Measurements from ENCODE around the gene FBXO40.

FBXO40 gene

DNA sequence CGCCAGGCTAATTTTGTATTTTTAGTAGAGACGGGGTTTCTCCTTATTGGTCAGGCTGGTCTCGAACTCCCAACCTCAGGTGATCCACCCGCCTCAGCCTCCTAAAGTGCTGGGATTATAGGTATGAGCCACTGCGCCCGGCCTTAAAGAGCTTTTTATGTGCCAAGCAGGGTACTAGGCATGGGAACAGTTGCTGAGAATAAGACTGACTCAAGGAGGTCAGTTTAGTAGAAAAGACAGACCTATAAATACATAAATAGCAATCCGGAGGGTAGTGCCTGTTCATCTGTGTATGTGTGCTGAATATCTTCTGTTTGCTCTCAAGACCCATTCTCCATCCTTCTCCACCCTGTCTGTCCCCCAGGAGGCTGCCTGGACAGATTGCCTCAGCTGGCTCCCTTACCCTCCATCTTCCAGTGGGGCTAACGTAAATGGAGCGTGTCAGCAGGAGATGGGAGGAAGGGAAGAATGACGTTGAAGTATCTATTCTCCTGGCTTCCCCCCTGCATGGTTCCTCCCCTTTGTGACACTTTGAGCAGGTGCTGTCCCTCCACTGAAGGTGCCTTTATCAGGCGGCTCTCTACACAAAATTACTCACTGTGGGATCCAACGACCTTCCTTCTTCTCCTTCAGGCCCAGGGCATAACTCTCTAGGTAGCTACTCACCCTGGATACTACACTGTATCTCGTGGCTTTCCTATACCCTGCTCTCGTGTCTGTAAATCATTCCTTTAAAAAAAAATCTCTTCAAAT, 31.1 kb downstream of the FBXO40 start:
- no peak for DNase-seq

DNA sequence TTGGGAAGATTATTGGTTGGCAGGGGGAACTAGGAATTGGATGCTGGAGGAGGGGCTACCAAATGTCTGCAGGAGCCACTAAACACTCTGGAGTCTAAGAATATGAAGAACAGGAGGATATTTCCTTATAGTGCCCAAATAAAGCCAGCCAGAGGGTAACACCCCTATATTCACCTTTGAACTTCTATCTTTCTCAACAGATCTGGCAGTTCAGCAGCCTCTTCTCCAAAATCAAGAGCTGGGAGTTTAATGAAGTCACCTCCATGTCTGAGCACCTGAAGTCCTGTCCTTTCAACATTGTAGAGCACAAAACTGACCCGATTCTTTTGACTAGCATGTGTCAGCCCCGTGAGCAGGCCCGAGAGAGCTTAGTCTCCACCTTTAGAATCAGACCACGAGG, 33.3 kb downstream of the FBXO40 start:
- no peak for DNase-seq

DNA sequence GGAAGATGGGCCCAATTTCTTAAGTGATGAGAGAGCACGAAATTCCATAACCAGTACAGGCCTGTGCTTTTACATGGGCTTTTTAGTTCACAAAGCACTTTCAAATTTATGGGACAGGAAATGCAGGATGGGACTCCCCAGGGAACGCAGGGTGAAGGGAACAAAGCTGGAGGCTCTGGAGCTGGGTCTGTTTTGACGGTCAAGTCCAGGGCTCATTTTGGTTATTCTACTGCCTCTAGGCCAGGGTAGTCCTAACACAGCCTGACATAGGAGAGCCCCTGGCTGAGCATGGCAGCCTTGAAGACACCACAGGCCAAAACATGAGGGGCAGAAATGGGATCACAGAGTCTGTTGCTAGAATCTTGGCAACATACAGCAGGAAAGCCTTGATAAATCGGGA, 34.0 kb downstream of the FBXO40 start:
- DNase-seq = no peak

DNA sequence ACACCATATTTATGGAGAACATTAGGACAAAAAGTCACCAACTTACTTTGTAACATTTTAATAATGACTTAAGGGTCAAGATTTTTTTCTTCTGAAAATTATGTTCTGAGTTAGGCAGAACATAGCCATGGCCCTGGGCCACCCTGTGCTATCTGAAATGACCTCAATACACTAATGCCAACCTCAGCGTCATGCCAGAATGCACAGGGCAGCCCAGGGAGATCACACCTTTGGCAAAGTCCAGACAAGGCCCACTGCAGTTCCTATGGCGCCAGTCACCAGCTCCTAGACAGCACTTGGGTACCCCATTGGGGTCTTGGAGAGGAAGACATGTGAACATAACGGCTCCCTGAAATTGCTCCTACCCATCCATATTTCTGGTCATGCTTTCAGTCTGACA, 34.4 kb downstream of the FBXO40 start:
- DNase-seq = no peak

DNA sequence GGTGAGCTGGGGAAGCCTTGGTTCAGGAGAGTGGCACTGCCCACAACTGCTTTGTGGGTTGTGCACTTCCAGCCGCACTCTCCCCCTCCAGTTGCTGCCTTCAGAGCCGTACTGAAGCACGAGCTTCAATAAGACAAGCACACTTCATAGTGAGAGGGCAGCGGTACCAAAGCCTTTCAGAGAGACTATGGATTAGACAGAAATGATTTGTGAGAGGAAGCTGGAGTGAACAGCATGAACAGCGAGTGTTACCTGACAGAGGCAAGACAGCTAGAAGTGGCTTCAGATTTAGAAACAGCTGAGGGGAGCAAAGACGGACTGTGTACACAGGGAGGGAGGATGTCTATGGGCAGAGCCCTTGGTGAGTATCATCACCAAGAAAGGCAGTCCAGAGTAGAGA, 36.4 kb downstream of the FBXO40 start:
- DNase-seq = no peak

DNA sequence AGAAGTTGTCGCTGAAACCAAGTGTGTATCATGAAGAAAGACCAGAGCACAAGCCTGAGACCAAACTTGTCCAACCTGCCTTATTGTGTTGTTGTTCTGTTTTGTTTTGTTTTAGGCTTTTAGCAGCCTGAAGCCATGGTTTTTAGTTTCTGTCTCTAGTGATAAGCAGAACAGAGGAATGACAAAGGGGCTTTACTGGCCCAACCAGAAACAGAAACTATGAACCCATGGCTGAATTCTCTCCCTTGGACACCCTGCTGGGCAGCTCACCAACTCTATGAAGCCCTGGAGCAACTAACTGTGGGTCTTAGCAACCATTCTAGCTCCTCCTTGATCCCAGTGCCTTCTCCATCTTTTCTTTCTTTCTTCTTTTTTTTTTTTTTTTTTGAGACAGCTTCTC, 37.2 kb downstream of the FBXO40 start:
- no peak for DNase-seq

DNA sequence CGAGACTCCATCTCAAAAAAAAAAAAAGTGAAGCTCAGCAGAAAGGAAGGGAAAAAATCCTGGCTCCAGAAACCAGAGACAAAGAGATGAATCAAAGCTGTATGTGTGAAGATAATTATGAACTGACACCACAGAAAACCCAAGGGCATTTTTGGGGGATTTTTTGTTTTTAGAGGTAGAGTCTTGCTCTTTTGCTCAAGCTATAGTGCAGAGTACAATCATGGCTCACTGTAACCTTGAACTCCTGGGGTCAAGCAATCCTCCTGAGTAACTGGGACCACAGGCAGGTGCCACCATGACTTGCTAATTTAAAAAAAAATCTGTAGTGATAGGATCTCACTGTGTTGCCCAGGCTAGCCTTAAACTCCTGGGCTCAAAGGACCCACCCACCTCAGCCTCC, 44.7 kb downstream of the FBXO40 start:
- no peak for DNase-seq

DNA sequence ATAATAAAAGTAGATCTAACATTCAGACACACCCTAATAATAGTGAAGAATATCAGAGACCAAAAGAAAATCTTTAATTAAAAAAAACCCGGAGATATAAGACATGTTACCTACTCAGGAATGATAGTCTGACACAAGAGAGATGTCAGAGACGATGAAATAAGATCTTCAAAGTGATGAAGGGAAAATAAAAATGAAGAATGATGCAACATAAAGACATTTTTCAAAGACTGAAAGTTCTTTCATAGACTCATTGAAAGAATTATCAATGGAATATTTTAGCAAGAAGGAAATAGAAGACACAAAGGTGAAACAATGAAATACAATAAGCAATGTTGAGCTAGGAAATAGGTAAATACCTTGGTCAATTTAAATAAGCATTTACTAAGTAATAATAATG, 47.9 kb downstream of the FBXO40 start:
- DNase-seq = no peak

DNA sequence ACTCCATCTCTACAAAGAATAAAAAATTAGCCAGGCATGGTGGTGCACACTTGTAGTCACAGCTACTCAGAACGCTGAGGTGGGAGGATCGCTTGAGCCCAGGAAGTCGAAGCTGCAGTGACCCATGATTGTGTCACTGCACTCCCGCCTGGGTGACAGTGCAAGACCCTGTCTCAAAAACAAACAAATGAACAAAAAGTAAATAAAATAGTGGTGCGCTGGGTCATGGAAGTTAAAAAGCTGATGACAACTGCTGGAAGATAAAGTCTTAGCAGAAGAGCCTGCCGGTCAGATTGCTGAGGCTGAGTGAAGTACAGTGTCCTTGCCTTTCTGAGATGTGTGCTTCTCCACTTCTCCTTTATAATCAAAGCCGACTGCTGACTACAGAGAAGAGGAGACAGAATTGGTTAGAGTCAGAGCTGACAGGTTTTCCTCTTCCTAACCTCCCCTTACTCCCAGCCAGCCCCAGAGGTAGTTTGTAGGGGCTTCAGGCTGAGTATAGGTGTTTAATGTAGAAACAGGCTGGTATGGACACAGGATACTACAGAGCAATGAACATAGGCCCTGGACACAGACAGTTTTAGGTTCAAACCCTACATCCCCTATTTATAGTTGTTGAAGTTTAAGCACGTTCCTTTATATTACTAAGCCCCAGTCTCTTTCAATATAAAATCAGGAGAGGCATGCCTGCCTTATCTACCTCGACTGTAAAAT, 49.6 kb downstream of the FBXO40 start:
- no peak for DNase-seq

DNA sequence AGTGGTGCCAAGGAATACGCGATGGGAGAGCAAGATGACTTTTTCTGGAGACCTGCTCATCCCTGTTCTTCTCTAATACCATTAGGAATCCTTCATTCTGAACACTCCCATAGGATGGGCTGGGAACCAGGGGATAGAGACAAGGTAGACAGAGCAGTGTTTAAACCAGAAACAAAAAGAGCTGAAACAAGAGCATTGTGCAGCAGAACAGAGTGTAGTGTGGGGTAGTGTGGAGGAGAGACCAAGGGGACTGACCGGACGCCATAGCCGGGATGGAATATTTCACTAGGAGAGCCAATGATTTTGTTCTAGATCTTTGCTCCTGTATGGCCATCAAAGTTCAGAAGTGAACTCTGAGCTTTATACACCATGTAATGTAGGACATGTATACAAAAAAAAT, 51.9 kb downstream of the FBXO40 start:
- DNase-seq = no peak

DNA sequence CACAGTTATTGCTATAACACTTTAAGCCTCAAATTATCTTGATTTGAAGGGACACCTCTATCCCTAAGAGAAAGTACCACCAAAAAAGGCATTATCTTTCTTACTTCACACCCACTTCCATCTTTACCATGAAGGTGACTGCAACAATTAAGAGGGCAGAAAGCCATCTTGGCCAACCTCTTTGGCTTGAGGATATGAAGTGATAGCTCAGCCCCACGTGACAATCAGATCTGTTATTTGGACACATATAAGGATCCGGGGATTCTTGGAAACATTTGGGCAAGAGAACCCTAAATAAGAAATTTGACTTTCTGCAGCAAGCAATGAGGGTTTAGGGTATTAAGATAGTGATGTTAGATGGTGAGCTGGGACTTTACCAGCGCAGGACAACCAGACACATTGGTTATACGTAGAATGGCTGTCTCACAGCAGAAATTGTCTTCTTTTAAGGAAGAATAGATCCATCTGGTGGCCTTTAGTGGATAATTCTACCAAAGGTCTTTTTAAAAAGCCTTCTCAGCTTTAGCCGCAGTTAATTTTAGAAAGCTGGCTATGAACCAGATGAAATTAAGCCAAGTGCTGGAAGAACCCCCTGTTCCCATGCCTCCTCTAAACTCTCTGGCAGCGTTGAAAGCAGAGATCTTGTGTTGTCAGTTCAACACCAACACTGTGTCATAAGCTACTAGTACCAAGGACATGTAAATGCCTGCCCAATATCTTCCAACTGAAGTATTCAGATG, 55.2 kb downstream of the FBXO40 start:
- DNase-seq = no peak

DNA sequence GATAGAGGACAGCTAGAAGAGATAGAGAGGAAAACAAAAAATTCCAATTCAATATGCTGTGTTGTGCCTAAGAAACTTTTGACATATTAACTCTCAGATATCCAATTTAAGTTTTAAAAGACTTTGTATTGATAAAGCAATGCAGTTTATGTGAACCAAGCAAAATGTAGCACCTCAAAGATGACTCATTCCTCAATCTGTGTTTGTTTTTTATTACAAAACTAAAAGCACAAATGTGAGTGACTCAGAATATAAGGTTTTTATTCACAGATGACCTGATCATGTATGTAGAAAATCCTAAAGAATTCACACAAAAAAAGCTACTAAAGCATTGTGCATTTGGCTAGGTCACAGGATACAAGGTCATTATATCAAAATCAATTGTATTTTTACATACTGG, 56.5 kb downstream of the FBXO40 start:
- DNase-seq = no peak

DNA sequence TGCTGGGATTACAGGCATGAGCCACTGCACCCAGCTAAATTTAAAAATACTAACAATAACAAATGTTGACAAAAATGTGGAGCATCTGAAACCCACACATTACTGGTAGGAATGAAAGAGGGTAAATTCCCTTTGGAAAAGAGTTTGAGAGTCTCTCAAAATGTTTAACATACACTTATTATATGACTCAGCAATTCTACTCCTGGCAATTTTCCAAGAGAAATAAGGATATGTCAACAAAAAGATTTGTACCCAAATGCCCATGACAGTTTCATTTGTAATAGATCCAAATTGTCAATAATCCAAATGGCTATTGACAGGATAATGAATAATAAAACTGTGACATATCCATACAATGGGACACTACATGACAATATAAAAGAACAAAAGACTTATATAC, 58.5 kb downstream of the FBXO40 start:
- DNase-seq = no peak

DNA sequence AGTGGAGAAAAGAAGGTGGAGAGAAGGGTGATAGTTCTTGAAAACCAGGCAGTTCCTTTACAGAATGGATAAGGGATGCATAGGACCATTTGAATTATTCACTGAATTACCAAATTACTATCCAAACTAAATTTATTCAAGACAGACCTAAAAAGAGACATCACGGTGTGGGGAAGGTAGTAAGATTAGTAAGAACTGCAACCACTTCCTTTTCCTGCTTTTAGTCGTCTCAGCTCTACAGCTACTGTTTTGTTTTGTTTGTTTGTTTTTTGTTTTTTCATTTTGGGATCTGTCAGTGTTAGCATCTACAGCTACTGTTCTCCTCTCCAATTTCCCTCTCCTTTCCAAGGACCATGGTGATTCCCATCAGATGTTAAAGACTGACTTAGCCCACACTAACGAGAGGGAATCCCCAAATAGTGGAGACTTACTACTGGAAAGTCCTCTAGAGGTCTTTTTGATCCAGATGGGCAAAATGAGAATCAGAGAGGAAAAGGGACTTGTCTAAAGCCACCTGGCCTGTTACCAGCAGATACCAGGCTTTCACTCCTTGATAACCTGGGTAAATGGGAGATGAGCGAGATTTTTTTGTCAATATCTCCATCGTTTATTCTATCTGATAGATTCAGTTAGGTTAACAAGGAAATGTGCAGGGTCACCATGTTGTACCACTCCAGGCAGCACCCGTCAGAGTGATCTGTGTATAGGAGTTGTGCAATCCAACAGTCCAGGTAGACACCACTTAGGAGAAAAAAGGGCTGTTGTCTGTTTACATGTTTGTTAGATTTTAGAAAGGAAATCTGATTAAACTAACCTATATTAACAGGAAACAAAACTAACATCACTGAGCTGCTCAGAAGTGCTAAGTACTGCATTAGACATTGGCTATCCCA, 61.6 kb downstream of the FBXO40 start:
- no peak for DNase-seq

DNA sequence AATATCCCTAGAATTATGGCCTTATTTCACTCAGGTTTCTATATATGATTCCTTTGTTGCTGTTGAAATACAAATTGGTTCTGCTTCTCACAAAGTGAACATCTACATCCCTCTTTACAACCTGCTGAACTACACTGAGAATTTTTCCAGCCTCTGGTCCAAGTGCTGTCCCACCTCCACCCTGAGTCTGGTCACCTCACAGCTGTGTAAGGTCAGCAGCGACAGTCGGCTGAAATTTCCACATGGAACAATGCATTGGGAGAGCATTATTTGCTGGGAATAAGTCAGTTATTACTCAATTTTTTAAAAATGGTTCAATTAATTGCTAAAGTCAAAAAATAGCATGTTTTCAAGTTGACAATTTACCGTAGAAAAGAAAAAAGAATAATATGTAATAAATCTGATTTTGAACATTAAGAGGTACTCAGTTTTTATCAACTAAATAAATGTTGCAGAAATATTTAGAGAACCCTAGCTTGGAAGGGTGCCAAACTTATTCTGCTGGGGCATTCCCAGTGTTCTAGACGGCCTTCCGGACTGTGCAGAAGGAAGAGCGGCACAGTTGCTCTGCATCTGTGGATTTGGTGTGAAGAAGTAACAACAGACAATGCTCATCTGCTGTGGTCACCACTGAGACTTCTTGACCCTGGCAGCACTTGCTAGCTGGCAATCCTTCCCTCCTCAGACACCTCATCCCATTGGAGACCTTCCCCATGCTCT, 65.7 kb downstream of the FBXO40 start:
- no peak for DNase-seq

DNA sequence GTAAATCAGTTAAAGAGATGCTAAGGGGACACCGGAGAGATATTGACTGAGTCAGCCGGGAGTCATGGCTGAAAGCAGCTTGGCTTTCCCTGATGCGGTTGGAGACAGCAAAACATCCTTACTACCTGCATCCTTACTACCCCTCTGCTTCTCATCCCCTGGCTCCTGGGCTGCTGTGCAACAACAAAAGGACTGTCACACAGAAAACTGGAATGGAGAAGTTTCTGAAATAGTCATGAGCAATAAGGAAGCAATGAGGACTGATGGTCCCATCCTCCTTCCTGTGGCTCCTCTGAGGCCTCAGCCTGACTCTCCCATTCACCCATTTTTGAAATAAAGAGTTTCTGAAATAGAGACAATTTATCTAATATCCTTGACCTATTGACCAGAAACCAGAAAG, 66.4 kb downstream of the FBXO40 start:
- DNase-seq = no peak

DNA sequence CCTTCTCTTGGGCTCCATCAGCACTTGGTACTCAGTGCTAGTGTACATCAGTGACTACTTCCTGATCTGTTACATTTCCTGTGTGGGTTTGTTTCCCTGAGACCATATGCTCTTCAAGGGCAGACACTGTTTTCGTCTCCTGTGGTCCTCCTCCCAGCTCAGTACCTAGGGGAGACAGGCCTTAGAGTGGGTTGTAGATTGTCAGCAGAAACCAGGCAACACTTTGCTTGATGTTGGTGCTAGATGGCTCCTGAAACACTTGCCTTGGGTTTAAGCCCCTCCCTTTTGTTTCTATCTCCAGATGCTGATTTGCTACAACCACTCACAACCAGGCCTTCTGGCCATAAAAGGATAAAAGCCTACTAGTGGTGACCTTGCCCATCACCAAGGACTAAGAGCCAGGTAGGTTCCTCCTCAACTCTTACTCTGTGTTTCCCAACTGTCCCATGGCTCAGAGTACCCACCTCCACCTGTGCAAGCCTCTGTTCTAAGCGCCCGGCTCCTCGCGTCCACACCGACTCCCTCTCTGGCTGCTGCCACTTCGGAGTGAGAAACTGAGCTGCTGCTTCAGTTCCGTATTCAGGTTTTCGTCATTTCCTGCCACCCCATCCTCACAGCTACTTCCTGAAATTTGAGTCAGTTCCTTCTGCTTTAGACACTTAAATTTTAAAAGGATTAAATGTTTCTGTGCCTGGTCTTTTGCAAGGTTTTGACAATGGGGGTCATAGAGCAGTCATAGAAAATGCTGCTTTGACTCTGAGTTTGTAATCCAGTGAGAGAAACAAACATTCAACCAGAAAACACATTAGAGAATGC, 67.4 kb downstream of the FBXO40 start, which contains the start of gene HCLS1:
Gene HCLS1 (minus strand): TSS at position 548 of the 816 bp plus-strand sequence. CDS start 2,556 bp downstream, outside the sequence.
- peak; percentile 60 for DNase-seq

DNA sequence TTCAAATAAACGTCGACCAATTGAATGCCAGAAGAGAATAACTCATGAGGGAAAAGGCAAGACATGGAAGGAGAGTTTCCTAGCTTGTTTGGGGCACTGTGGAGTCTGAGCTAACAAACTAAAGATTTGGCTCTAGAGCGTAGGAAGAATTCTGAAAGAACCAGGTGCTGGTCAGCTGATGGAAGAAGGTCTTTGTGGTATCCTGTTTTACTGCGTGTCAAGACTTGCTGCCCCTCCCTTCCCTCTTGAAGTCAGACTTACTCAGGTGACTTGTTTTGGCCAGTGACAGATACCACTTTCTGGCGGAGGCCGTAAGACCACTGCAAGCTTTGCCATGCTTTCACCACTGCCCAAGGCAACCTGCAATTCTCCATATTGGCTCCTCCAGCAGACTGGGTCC, 68.2 kb downstream of the FBXO40 start:
- no peak for DNase-seq

DNA sequence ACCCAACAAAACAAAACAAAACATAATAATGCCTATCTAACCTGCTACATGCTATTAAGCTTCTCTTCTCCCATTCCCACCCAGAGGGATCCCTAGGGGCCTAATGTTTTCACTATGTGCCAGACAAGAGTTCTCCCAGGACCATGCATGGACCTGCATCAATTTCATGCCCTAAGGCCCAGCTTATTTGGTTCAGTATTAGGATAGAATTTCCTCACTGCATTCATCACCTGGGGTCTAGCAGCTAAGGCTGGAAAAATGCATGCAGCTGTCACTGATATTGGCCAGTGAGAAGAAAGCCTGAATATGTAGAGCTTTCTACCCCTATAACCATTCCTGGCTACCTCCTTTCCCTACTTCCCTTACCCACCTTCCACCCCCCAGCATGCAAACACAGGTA, 69.6 kb downstream of the FBXO40 start:
- no peak for DNase-seq

DNA sequence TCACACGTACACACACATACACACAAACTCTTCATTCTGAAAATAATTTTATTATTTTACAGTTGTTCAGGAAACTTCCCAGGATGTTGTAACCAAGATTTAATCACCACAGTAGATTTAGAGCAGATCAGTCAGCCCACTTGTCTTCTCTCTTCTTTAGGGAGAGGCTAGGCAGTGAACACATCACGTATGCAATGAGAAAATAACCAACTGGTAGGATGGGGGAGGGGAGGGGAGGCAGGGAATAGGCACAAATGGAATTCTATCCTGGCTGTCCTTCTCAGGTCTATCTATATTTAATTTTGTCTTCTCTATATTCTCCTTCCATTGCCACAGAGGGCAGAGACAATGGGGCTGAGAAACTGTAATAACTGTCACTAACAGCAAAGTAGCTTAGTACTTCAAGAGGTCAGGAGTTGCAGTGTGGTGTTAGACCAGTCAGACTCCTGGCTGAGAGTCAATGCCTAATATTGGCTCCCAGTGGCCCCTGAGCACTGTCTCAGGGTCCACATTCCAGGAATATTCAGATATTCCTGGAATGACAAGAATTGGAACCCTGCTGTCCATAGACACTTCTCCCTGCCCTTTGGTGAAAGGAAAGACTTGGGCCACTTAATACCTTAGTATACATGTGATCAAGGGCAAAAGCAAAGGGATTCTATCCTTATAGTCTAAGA, 70.1 kb downstream of the FBXO40 start:
- DNase-seq = no peak

DNA sequence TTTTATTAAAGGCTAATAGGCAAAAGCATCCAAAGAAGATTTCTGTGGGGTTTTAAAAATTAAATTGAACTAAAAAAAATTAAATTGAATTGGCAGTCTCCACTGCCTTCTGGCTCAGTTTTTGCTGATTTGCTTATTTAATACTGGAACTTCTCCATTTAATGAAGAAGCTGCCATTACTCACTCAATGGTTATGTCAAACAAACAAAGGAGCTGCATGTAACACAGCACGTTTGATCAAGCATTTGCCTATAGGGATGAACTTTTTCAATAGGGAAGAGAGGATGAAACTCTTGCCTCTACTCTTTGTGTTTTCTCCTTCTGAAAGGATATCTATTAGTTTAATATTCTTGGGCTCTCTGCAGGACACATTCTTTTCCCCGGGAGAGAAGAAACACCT, 72.3 kb downstream of the FBXO40 start:
- DNase-seq = no peak

Measured in stimulated activated CD4-positive, alpha-beta T cell treated with anti-CD3 and anti-CD28 coated beads, Interleukin-4, amount 100 ng/mL, for 1 hour (primary cell).